ENCODE measurements around the gene GRID1. TPM values are rescaled to one million over a fixed set of nuclear protein-coding genes. Genes with fewer than 3 reads are reported as not detected.
A peak's percentile ranks its signal among the peaks of the same experiment; 100 is the strongest.
"Not testable (repeated sequence)": the region's sequence is repeated elsewhere in the genome, so short reads cannot be mapped to it uniquely, and the experiment has no call there.

GRID1 gene
- total RNA-seq, 1 donor from 2014 or later: 16.5 TPM

GRCh38 chr10:85861513-85862197 lies 504.9 kb downstream of the GRID1 start:
- no peak for DNase-seq

- no peak for DNase-seq
Observed at GRCh38 chr10:85859859-85860258, 506.7 kb downstream of the GRID1 start.

- no peak for DNase-seq
Observed at GRCh38 chr10:85858776-85859515, 507.6 kb downstream of the GRID1 start.

- no peak for DNase-seq
Observed at GRCh38 chr10:85857791-85858190, 508.8 kb downstream of the GRID1 start.

GRCh38 chr10:85857305-85857704 lies 509.3 kb downstream of the GRID1 start:
- DNase-seq: no peak

GRCh38 chr10:85851934-85852333 lies 514.7 kb downstream of the GRID1 start:
- DNase-seq: no peak

- no peak for DNase-seq
Observed at GRCh38 chr10:85851325-85851724, 515.3 kb downstream of the GRID1 start.

- DNase-seq: no peak
Observed at GRCh38 chr10:85850736-85851135, 515.9 kb downstream of the GRID1 start.

GRCh38 chr10:85849315-85849714 lies 517.3 kb downstream of the GRID1 start:
- no peak for DNase-seq

- no peak for DNase-seq
Observed at GRCh38 chr10:85848756-85849155, 517.8 kb downstream of the GRID1 start.

GRCh38 chr10:85847085-85847484 lies 519.5 kb downstream of the GRID1 start:
- no peak for DNase-seq

- DNase-seq: not testable (repeated sequence)
Observed at GRCh38 chr10:85838660-85839059, 527.9 kb downstream of the GRID1 start.

- DNase-seq: no peak
Observed at GRCh38 chr10:85832988-85833387, 533.6 kb downstream of the GRID1 start.

- no peak for DNase-seq
Observed at GRCh38 chr10:85831422-85831821, 535.2 kb downstream of the GRID1 start.

GRCh38 chr10:85826377-85826776 lies 540.2 kb downstream of the GRID1 start:
- no peak for DNase-seq

GRCh38 chr10:85811405-85811804 lies 555.2 kb downstream of the GRID1 start:
- no peak for DNase-seq

GRCh38 chr10:85810674-85811073 lies 555.9 kb downstream of the GRID1 start:
- no peak for DNase-seq

GRCh38 chr10:85795460-85795859 lies 571.1 kb downstream of the GRID1 start:
- no peak for DNase-seq

- DNase-seq: no peak
Observed at GRCh38 chr10:85794553-85794952, 572.0 kb downstream of the GRID1 start.

- no peak for DNase-seq
Observed at GRCh38 chr10:85792533-85792858, 574.1 kb downstream of the GRID1 start.

- peak; percentile 18 for DNase-seq
Observed at GRCh38 chr10:85791818-85792532, 574.6 kb downstream of the GRID1 start.

GRCh38 chr10:85789982-85790789 lies 576.4 kb downstream of the GRID1 start:
- no peak for DNase-seq

- no peak for DNase-seq
Observed at GRCh38 chr10:85789125-85789524, 577.5 kb downstream of the GRID1 start.
